ENCODE measurements around the gene UBE2L3. TPM values are rescaled to one million over a fixed set of nuclear protein-coding genes. Genes with fewer than 3 reads are reported as not detected.

UBE2L3 gene
- total and polyA plus RNA-seq, 8 donors, result 43.3 to 55.7 (median 48.1) TPM

GRCh38 chr22:21659864-21660525 is 92.5 kb downstream of the UBE2L3 start:
- ATAC-seq (no peak), DNase-seq (no peak)
- intact Hi-C loops (cut with DNase I), result no loop called here
- Histone ChIP-seq H3K27ac (no peak overlapping the region), H3K4me1 (peaks cover 6 to 18% of the 10 kb centered on the region in 2 donors), H3K36me3 (no peaks in the 10 kb centered on the region), H3K4me3 (no peak overlapping the region), H3K27me3 (peaks cover 0 to 4% of the 10 kb centered on the region in 2 donors), H3K9me3 (no peaks in the 10 kb centered on the region)
- no peak for TF ChIP-seq CTCF (IDR thresholded peaks at IDR 0.05)

- ATAC-seq (no peak), DNase-seq (no peak)
- H3K36me3 ChIP-seq, result no peaks in the 10 kb centered on the region
- no peak for TF ChIP-seq CTCF (IDR thresholded peaks at IDR 0.05)
- H3K9me3 ChIP-seq, result no peaks in the 10 kb centered on the region
- intact Hi-C loops (cut with DNase I), result no loop called here
- peaks cover 0 to 4% of the 10 kb centered on the region in 2 donors for H3K27me3 ChIP-seq
- H3K4me1 ChIP-seq, result peaks cover 6 to 24% of the 10 kb centered on the region in 2 donors
- no peak overlapping the region for H3K27ac ChIP-seq
- no peak overlapping the region for H3K4me3 ChIP-seq
Observed at GRCh38 chr22:21660904-21661303, 93.4 kb downstream of the UBE2L3 start.

- DNase-seq (no peak), ATAC-seq (no peak)
- Histone ChIP-seq H3K4me1 (peaks cover 6 to 24% of the 10 kb centered on the region in 2 donors), H3K4me3 (no peak overlapping the region), H3K36me3 (no peaks in the 10 kb centered on the region), H3K9me3 (no peaks in the 10 kb centered on the region), H3K27me3 (peaks cover 0 to 4% of the 10 kb centered on the region in 2 donors), H3K27ac (no peak overlapping the region)
- TF ChIP-seq CTCF (IDR thresholded peaks at IDR 0.05), result no peak
- intact Hi-C loops (cut with DNase I), result no loop called here
Observed at GRCh38 chr22:21661991-21662390, 94.5 kb downstream of the UBE2L3 start.

- H3K4me3 ChIP-seq, result no peak overlapping the region
- ATAC-seq, result no peak
- TF ChIP-seq CTCF (IDR thresholded peaks at IDR 0.05), result no peak
- no peaks in the 10 kb centered on the region for H3K9me3 ChIP-seq
- H3K27ac ChIP-seq, result no peak overlapping the region
- DNase-seq, result no peak
- intact Hi-C loops (cut with DNase I), result no loop called here
- H3K27me3 ChIP-seq, result no peaks in the 10 kb centered on the region
- no peaks in the 10 kb centered on the region for H3K36me3 ChIP-seq
- peaks cover 0 to 21% of the 10 kb centered on the region in 2 donors for H3K4me1 ChIP-seq
Observed at GRCh38 chr22:21663738-21664137, 96.2 kb downstream of the UBE2L3 start.

- peak overlapping the region; percentile 90 to 97 for H3K27ac ChIP-seq
- no peaks in the 10 kb centered on the region for H3K27me3 ChIP-seq
- H3K4me3 ChIP-seq, result peak overlapping the region; percentile 77 to 84
- TF ChIP-seq CTCF (IDR thresholded peaks at IDR 0.05), result no peak
- no peaks in the 10 kb centered on the region for H3K9me3 ChIP-seq
- intact Hi-C loops (cut with DNase I), result no loop called here
- H3K4me1 ChIP-seq, result peaks cover 0 to 21% of the 10 kb centered on the region in 2 donors
- ATAC-seq, result no peak
- H3K36me3 ChIP-seq, result peaks cover 0 to 10% of the 10 kb centered on the region in 2 donors
- no peak for DNase-seq
Observed at GRCh38 chr22:21665047-21665851, 97.7 kb downstream of the UBE2L3 start.
